GM18511 (cell line): ENCODE data around the gene ZNF423.

Experiments used
- ATAC-seq: cut with Tn5 transposase; IDR thresholded peaks from one replicate; pipeline ENCODE4 v1.9.1; 2021; ENCODE audit warnings: mild to moderate bottlenecking, moderate library complexity; ENCODE audit not compliant: unreplicated experiment

ZNF423 gene

GRCh38 chr16:49543631-49543946 is 312.3 kb downstream of the ZNF423 start:
- no peak for ATAC-seq

GRCh38 chr16:49542946-49543630 is 312.8 kb downstream of the ZNF423 start:
- no peak for ATAC-seq

- no peak for ATAC-seq
Measured at GRCh38 chr16:49542391-49542891, 313.5 kb downstream of the ZNF423 start.

- ATAC-seq, result no peak
Measured at GRCh38 chr16:49540836-49541235, 315.1 kb downstream of the ZNF423 start.

GRCh38 chr16:49539758-49540157 is 316.2 kb downstream of the ZNF423 start:
- ATAC-seq, result no peak

- ATAC-seq, result no peak
Measured at GRCh38 chr16:49537924-49538459, 317.9 kb downstream of the ZNF423 start.

GRCh38 chr16:49534901-49535610 is 320.9 kb downstream of the ZNF423 start:
- ATAC-seq, result no peak

GRCh38 chr16:49533422-49533821 is 322.5 kb downstream of the ZNF423 start:
- no peak for ATAC-seq

- no peak for ATAC-seq
Measured at GRCh38 chr16:49532873-49533272, 323.0 kb downstream of the ZNF423 start.

GRCh38 chr16:49531931-49532840 is 323.7 kb downstream of the ZNF423 start:
- no peak for ATAC-seq

GRCh38 chr16:49531425-49531824 is 324.5 kb downstream of the ZNF423 start:
- no peak for ATAC-seq

GRCh38 chr16:49530427-49530970 is 325.4 kb downstream of the ZNF423 start:
- ATAC-seq, result no peak

- ATAC-seq, result no peak
Measured at GRCh38 chr16:49529411-49530045, 326.4 kb downstream of the ZNF423 start.

GRCh38 chr16:49528866-49529288 is 327.0 kb downstream of the ZNF423 start:
- ATAC-seq, result no peak

GRCh38 chr16:49528060-49528865 is 327.6 kb downstream of the ZNF423 start:
- no peak for ATAC-seq

GRCh38 chr16:49527611-49528010 is 328.3 kb downstream of the ZNF423 start:
- ATAC-seq, result no peak

- no peak for ATAC-seq
Measured at GRCh38 chr16:49526860-49527365, 329.0 kb downstream of the ZNF423 start.

- ATAC-seq, result no peak
Measured at GRCh38 chr16:49524947-49525315, 331.0 kb downstream of the ZNF423 start.

GRCh38 chr16:49524216-49524946 is 331.5 kb downstream of the ZNF423 start:
- ATAC-seq, result no peak
